ENCODE data around the gene SCP2.

Gene SCP2

GRCh38 chr1:53016705-53017104 lies 89.6 kb downstream of the SCP2 start:
- H3K36me3 ChIP-seq (ENCODE audit: control insufficient read depth in 1 of 2, insufficient read depth in 2 of 2, low read length in 2 of 2): no peaks in the 10 kb centered on the region
- H3K4me1 ChIP-seq (ENCODE audit: control insufficient read depth in 1 of 2, insufficient read depth in 2 of 2, low read length in 2 of 2): peaks cover 0 to 12% of the 10 kb centered on the region in 2 donors
- no peak overlapping the region for H3K27ac ChIP-seq (ENCODE audit: low read length)
- H3K9me3 ChIP-seq (ENCODE audit: control insufficient read depth in 1 of 2, low read length in 2 of 2): no peaks in the 10 kb centered on the region
- H3K27me3 ChIP-seq (ENCODE audit: low read depth, low read length): no peaks in the 10 kb centered on the region
- no peak overlapping the region for H3K4me3 ChIP-seq (ENCODE audit: low read depth in 1 of 2, low read length in 2 of 2)

GRCh38 chr1:53020588-53020987 lies 93.5 kb downstream of the SCP2 start:
- Histone ChIP-seq H3K27me3 (ENCODE audit: low read depth, low read length) (no peaks in the 10 kb centered on the region), H3K9me3 (ENCODE audit: control insufficient read depth in 1 of 2, low read length in 2 of 2) (no peaks in the 10 kb centered on the region), H3K36me3 (ENCODE audit: control insufficient read depth in 1 of 2, insufficient read depth in 2 of 2, low read length in 2 of 2) (no peaks in the 10 kb centered on the region), H3K4me1 (ENCODE audit: control insufficient read depth in 1 of 2, insufficient read depth in 2 of 2, low read length in 2 of 2) (peaks cover 3 to 22% of the 10 kb centered on the region in 2 donors), H3K27ac (ENCODE audit: low read length) (no peak overlapping the region), H3K4me3 (ENCODE audit: low read depth in 1 of 2, low read length in 2 of 2) (no peak overlapping the region)

GRCh38 chr1:53022179-53022578 lies 95.1 kb downstream of the SCP2 start:
- Histone ChIP-seq H3K27ac (ENCODE audit: low read length) (no peak overlapping the region), H3K4me3 (ENCODE audit: low read depth in 1 of 2, low read length in 2 of 2) (no peak overlapping the region), H3K27me3 (ENCODE audit: low read depth, low read length) (no peaks in the 10 kb centered on the region), H3K4me1 (ENCODE audit: control insufficient read depth in 1 of 2, insufficient read depth in 2 of 2, low read length in 2 of 2) (peaks cover 3 to 15% of the 10 kb centered on the region in 2 donors), H3K36me3 (ENCODE audit: control insufficient read depth in 1 of 2, insufficient read depth in 2 of 2, low read length in 2 of 2) (no peaks in the 10 kb centered on the region), H3K9me3 (ENCODE audit: control insufficient read depth in 1 of 2, low read length in 2 of 2) (no peaks in the 10 kb centered on the region)

GRCh38 chr1:53023546-53023945 lies 96.5 kb downstream of the SCP2 start:
- peaks cover 3 to 15% of the 10 kb centered on the region in 2 donors for H3K4me1 ChIP-seq (ENCODE audit: control insufficient read depth in 1 of 2, insufficient read depth in 2 of 2, low read length in 2 of 2)
- H3K4me3 ChIP-seq (ENCODE audit: low read depth in 1 of 2, low read length in 2 of 2): no peak overlapping the region
- H3K36me3 ChIP-seq (ENCODE audit: control insufficient read depth in 1 of 2, insufficient read depth in 2 of 2, low read length in 2 of 2): no peaks in the 10 kb centered on the region
- no peaks in the 10 kb centered on the region for H3K9me3 ChIP-seq (ENCODE audit: control insufficient read depth in 1 of 2, low read length in 2 of 2)
- H3K27ac ChIP-seq (ENCODE audit: low read length): no peak overlapping the region
- no peaks in the 10 kb centered on the region for H3K27me3 ChIP-seq (ENCODE audit: low read depth, low read length)

GRCh38 chr1:53024117-53024516 lies 97.0 kb downstream of the SCP2 start:
- Histone ChIP-seq H3K36me3 (ENCODE audit: control insufficient read depth in 1 of 2, insufficient read depth in 2 of 2, low read length in 2 of 2) (peaks cover 0 to 1% of the 10 kb centered on the region in 2 donors), H3K27ac (ENCODE audit: low read length) (no peak overlapping the region), H3K27me3 (ENCODE audit: low read depth, low read length) (no peaks in the 10 kb centered on the region), H3K4me1 (ENCODE audit: control insufficient read depth in 1 of 2, insufficient read depth in 2 of 2, low read length in 2 of 2) (peaks cover 3 to 15% of the 10 kb centered on the region in 2 donors), H3K4me3 (ENCODE audit: low read depth in 1 of 2, low read length in 2 of 2) (no peak overlapping the region), H3K9me3 (ENCODE audit: control insufficient read depth in 1 of 2, low read length in 2 of 2) (no peaks in the 10 kb centered on the region)

GRCh38 chr1:53025034-53025768 lies 98.1 kb downstream of the SCP2 start:
- Histone ChIP-seq H3K4me3 (ENCODE audit: low read depth in 1 of 2, low read length in 2 of 2) (no peak overlapping the region), H3K27ac (ENCODE audit: low read length) (peak overlapping the region; percentile 47), H3K4me1 (ENCODE audit: control insufficient read depth in 1 of 2, insufficient read depth in 2 of 2, low read length in 2 of 2) (peaks cover 3 to 15% of the 10 kb centered on the region in 2 donors), H3K36me3 (ENCODE audit: control insufficient read depth in 1 of 2, insufficient read depth in 2 of 2, low read length in 2 of 2) (peaks cover 4 to 7% of the 10 kb centered on the region in 2 donors), H3K27me3 (ENCODE audit: low read depth, low read length) (no peaks in the 10 kb centered on the region), H3K9me3 (ENCODE audit: control insufficient read depth in 1 of 2, low read length in 2 of 2) (no peaks in the 10 kb centered on the region)

- Histone ChIP-seq H3K36me3 (ENCODE audit: control insufficient read depth in 1 of 2, insufficient read depth in 2 of 2, low read length in 2 of 2) (peaks cover 4 to 7% of the 10 kb centered on the region in 2 donors), H3K4me1 (ENCODE audit: control insufficient read depth in 1 of 2, insufficient read depth in 2 of 2, low read length in 2 of 2) (peaks cover 3 to 15% of the 10 kb centered on the region in 2 donors), H3K27me3 (ENCODE audit: low read depth, low read length) (no peaks in the 10 kb centered on the region), H3K4me3 (ENCODE audit: low read depth in 1 of 2, low read length in 2 of 2) (no peak overlapping the region), H3K27ac (ENCODE audit: low read length) (peak overlapping the region; percentile 47), H3K9me3 (ENCODE audit: control insufficient read depth in 1 of 2, low read length in 2 of 2) (no peaks in the 10 kb centered on the region)
These were observed 98.7 kb downstream of the SCP2 start for GRCh38 chr1:53025769-53026112.

GRCh38 chr1:53026254-53026653 lies 99.2 kb downstream of the SCP2 start:
- Histone ChIP-seq H3K27ac (ENCODE audit: low read length) (no peak overlapping the region), H3K27me3 (ENCODE audit: low read depth, low read length) (no peaks in the 10 kb centered on the region), H3K36me3 (ENCODE audit: control insufficient read depth in 1 of 2, insufficient read depth in 2 of 2, low read length in 2 of 2) (peaks cover 4 to 7% of the 10 kb centered on the region in 2 donors), H3K4me3 (ENCODE audit: low read depth in 1 of 2, low read length in 2 of 2) (no peak overlapping the region), H3K9me3 (ENCODE audit: control insufficient read depth in 1 of 2, low read length in 2 of 2) (no peaks in the 10 kb centered on the region), H3K4me1 (ENCODE audit: control insufficient read depth in 1 of 2, insufficient read depth in 2 of 2, low read length in 2 of 2) (peaks cover 3 to 15% of the 10 kb centered on the region in 2 donors)

- peaks cover 7 to 10% of the 10 kb centered on the region in 2 donors for H3K36me3 ChIP-seq (ENCODE audit: control insufficient read depth in 1 of 2, insufficient read depth in 2 of 2, low read length in 2 of 2)
- H3K4me1 ChIP-seq (ENCODE audit: control insufficient read depth in 1 of 2, insufficient read depth in 2 of 2, low read length in 2 of 2): no peaks in the 10 kb centered on the region
- H3K27me3 ChIP-seq (ENCODE audit: low read depth, low read length): no peaks in the 10 kb centered on the region
- H3K4me3 ChIP-seq (ENCODE audit: low read depth in 1 of 2, low read length in 2 of 2): no peak overlapping the region
- no peak overlapping the region for H3K27ac ChIP-seq (ENCODE audit: low read length)
- no peaks in the 10 kb centered on the region for H3K9me3 ChIP-seq (ENCODE audit: control insufficient read depth in 1 of 2, low read length in 2 of 2)
These were observed 104.7 kb downstream of the SCP2 start for GRCh38 chr1:53031732-53032131.

GRCh38 chr1:53037159-53037558 lies 110.1 kb downstream of the SCP2 start:
- Histone ChIP-seq H3K9me3 (ENCODE audit: control insufficient read depth in 1 of 2, low read length in 2 of 2) (no peaks in the 10 kb centered on the region), H3K27me3 (ENCODE audit: low read depth, low read length) (no peaks in the 10 kb centered on the region), H3K4me1 (ENCODE audit: control insufficient read depth in 1 of 2, insufficient read depth in 2 of 2, low read length in 2 of 2) (no peaks in the 10 kb centered on the region), H3K36me3 (ENCODE audit: control insufficient read depth in 1 of 2, insufficient read depth in 2 of 2, low read length in 2 of 2) (peaks cover 19 to 26% of the 10 kb centered on the region in 2 donors), H3K4me3 (ENCODE audit: low read depth in 1 of 2, low read length in 2 of 2) (no peak overlapping the region), H3K27ac (ENCODE audit: low read length) (no peak overlapping the region)

- Histone ChIP-seq H3K4me1 (ENCODE audit: control insufficient read depth in 1 of 2, insufficient read depth in 2 of 2, low read length in 2 of 2) (no peaks in the 10 kb centered on the region), H3K9me3 (ENCODE audit: control insufficient read depth in 1 of 2, low read length in 2 of 2) (no peaks in the 10 kb centered on the region), H3K27me3 (ENCODE audit: low read depth, low read length) (no peaks in the 10 kb centered on the region), H3K36me3 (ENCODE audit: control insufficient read depth in 1 of 2, insufficient read depth in 2 of 2, low read length in 2 of 2) (peaks cover 16 to 26% of the 10 kb centered on the region in 2 donors), H3K4me3 (ENCODE audit: low read depth in 1 of 2, low read length in 2 of 2) (no peak overlapping the region), H3K27ac (ENCODE audit: low read length) (no peak overlapping the region)
These were observed 111.5 kb downstream of the SCP2 start for GRCh38 chr1:53038566-53038965.

GRCh38 chr1:53043271-53043670 lies 116.2 kb downstream of the SCP2 start:
- H3K9me3 ChIP-seq (ENCODE audit: control insufficient read depth in 1 of 2, low read length in 2 of 2): no peaks in the 10 kb centered on the region
- H3K4me1 ChIP-seq (ENCODE audit: control insufficient read depth in 1 of 2, insufficient read depth in 2 of 2, low read length in 2 of 2): peaks cover 8 to 15% of the 10 kb centered on the region in 2 donors
- H3K36me3 ChIP-seq (ENCODE audit: control insufficient read depth in 1 of 2, insufficient read depth in 2 of 2, low read length in 2 of 2): peaks cover 21 to 26% of the 10 kb centered on the region in 2 donors
- no peaks in the 10 kb centered on the region for H3K27me3 ChIP-seq (ENCODE audit: low read depth, low read length)
- H3K27ac ChIP-seq (ENCODE audit: low read length): peak overlapping the region; percentile 43
- H3K4me3 ChIP-seq (ENCODE audit: low read depth in 1 of 2, low read length in 2 of 2): no peak overlapping the region

Measured in muscle layer of duodenum (tissue), 2 donors.